Right lobe of liver (tissue), 4 donors: ENCODE results near the gene CPED1.

Experiments used
- CTCF ChIP-seq, 4 donors: fragments of 200-600 bp in 3 of 4; fragments of 450-650 bp in 1 of 4; IDR thresholded peaks; one replicate each; pipeline versions ENCODE4 v1.5.1 to v1.8.0; 2016 to 2022; ENCODE audit warnings: antibody characterized with exemption in 4 of 4, mild to moderate bottlenecking in 2 of 4
- POLR2A ChIP-seq: fragments of 450-650 bp; IDR thresholded peaks from one replicate; pipeline ENCODE4 v1.6.1; 2017; ENCODE audit warnings: antibody characterized with exemption, mild to moderate bottlenecking
- donor health status: DM: no; HTN: no; CAD: no.
- donor health status: DM: no; HTN: no; CAD: no.
- donor health status: DM: no; HTN: yes; CAD: no.

- TF ChIP-seq POLR2A: no peak
- TF ChIP-seq CTCF (IDR thresholded peaks at IDR 0.05): no peak
These were observed 207.4 kb downstream of the CPED1 start for GRCh38 chr7:121195874-121196273.
